Measurements from ENCODE around the gene RHBDD2. TPM values are rescaled to one million over a fixed set of nuclear protein-coding genes. Genes with fewer than 3 reads are reported as not detected.
A peak's percentile ranks its signal among the peaks of the same experiment; 100 is the strongest.

Gene RHBDD2
- total and polyA plus RNA-seq, 3 donors from 2014 or later = 106 to 161 (median 109) TPM

GRCh38 chr7:75891815-75892411 lies 13.1 kb downstream of the RHBDD2 start:
- no peaks in the 10 kb centered on the region for H3K27me3 ChIP-seq
- H3K4me1 ChIP-seq = peaks cover 26% of the 10 kb centered on the region

GRCh38 chr7:75892634-75893272 lies 13.9 kb downstream of the RHBDD2 start:
- intact Hi-C loops (cut with DNase I; ENCODE audit: low total_unique reads) = no loop called here
- 51 to 57% methylated on average over 15 of the region's 15 CpGs for WGBS, 2 donors
- Histone ChIP-seq H3K36me3 (ENCODE audit: low read depth, missing control alignments) (no peaks in the 10 kb centered on the region), H3K4me3 (no peak overlapping the region), H3K4me1 (peaks cover 33% of the 10 kb centered on the region), H3K27me3 (no peaks in the 10 kb centered on the region), H3K27ac (peak overlapping the region in 1 of 2 donors; percentile 4), H3K9me3 (no peaks in the 10 kb centered on the region)
- TF ChIP-seq, protein P1, sequence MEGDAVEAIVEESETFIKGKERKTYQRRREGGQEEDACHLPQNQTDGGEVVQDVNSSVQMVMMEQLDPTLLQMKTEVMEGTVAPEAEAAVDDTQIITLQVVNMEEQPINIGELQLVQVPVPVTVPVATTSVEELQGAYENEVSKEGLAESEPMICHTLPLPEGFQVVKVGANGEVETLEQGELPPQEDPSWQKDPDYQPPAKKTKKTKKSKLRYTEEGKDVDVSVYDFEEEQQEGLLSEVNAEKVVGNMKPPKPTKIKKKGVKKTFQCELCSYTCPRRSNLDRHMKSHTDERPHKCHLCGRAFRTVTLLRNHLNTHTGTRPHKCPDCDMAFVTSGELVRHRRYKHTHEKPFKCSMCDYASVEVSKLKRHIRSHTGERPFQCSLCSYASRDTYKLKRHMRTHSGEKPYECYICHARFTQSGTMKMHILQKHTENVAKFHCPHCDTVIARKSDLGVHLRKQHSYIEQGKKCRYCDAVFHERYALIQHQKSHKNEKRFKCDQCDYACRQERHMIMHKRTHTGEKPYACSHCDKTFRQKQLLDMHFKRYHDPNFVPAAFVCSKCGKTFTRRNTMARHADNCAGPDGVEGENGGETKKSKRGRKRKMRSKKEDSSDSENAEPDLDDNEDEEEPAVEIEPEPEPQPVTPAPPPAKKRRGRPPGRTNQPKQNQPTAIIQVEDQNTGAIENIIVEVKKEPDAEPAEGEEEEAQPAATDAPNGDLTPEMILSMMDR (IDR thresholded peaks at IDR 0.05) = no peak
- no peak for TF ChIP-seq POLR2A (IDR thresholded peaks at IDR 0.05)
- DNase-seq = peak; percentile 80

More at GRCh38 chr7:75891815-75892411, 13.1 kb downstream of the RHBDD2 start:
- TF ChIP-seq, protein P1 (IDR thresholded peaks at IDR 0.05) = no peak
- no peak for TF ChIP-seq POLR2A (IDR thresholded peaks at IDR 0.05)
- intact Hi-C loops (cut with DNase I; ENCODE audit: low total_unique reads) = no loop called here
- WGBS, 2 donors = 88% methylated on average over 5 to 7 of the region's 7 CpGs
- Histone ChIP-seq H3K9me3 (no peaks in the 10 kb centered on the region), H3K36me3 (ENCODE audit: low read depth, missing control alignments) (no peaks in the 10 kb centered on the region), H3K4me3 (no peak overlapping the region), H3K27ac (peak overlapping the region in 1 of 2 donors; percentile 35)
- DNase-seq = no peak

DNA sequence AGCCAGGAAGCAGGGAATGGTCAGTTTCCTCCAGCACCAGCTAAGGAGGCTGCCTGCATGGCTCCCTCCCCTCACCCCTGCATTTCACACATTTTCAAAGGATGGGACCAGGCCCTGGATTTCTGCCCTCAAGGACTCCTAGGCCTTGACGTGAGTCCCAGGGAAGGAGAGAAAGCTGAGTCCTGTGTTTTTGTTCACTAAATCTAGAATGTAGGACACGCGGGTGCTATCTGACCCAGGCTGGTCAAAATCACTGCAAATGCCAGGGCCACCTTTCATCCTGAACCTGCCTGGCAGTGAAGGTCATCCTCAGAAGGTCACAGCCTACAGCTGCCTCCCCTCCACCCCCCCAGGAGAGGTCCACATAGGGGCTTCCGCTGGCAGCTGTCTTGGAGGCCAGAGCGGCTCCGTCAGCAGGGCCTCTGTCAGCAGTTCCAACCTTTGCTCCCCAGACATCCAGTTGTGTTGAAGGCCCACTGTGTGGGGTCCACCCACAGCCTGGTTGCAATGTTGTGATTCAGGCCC lies 18.0 kb downstream of the RHBDD2 start:
- intact Hi-C loops (cut with DNase I; ENCODE audit: low total_unique reads) = no loop called here
- Histone ChIP-seq H3K27ac (peak overlapping the region in 1 of 2 donors; percentile 59), H3K4me3 (no peak overlapping the region), H3K27me3 (no peaks in the 10 kb centered on the region), H3K36me3 (ENCODE audit: low read depth, missing control alignments) (no peaks in the 10 kb centered on the region), H3K9me3 (no peaks in the 10 kb centered on the region), H3K4me1 (peaks cover 18% of the 10 kb centered on the region)
- TF ChIP-seq, protein P1 (IDR thresholded peaks at IDR 0.05) = no peak
- TF ChIP-seq POLR2A (IDR thresholded peaks at IDR 0.05) = no peak
- 64 to 67% methylated on average over 6 of the region's 6 CpGs for WGBS, 2 donors
- no peak for DNase-seq

DNA sequence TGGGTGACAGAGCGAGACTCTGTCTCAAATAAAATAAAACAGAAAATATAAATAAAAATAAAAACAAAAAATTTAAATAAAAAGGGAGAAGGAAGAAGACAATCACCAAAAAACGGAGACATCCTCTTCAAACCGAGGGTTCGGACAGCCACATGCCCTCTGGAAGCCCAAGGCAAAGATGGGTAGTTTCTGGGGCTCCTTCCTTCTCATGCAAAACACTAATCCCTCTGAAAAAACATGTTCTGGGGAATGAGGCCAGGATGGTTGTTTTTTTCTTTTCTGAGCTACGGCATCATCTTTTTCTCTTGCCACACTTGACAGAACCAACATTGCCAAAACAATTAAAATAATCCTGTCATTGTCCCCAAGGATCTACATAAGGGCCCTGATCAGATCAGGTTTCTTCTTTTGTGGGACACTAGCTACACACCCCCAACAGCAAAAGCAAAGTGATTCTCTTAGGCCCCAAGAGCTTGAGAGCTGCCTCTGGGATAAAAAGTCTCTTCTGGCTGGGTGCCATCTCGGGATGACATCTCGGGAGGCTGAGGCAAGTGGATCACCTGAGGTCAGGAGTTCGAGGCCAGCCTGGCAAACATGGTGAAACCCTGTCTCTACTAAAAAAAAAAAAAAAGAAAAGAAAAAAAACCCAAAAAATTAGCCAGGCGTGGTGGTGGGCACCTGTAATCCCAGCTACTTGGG lies 21.9 kb downstream of the RHBDD2 start:
- H3K36me3 ChIP-seq (ENCODE audit: low read depth, missing control alignments) = no peaks in the 10 kb centered on the region
- no peak for DNase-seq
- no peaks in the 10 kb centered on the region for H3K9me3 ChIP-seq
- TF ChIP-seq, protein P1 (IDR thresholded peaks at IDR 0.05) = no peak
- TF ChIP-seq POLR2A (IDR thresholded peaks at IDR 0.05) = no peak
- intact Hi-C loops (cut with DNase I; ENCODE audit: low total_unique reads) = no loop called here
- no peak overlapping the region for H3K4me3 ChIP-seq
- no peaks in the 10 kb centered on the region for H3K27me3 ChIP-seq
- H3K4me1 ChIP-seq = peaks cover 10% of the 10 kb centered on the region
- WGBS, 2 donors = 90 to 91% methylated on average over 9 of the region's 9 CpGs
- no peak overlapping the region for H3K27ac ChIP-seq
